ENCODE measurements around the gene SLC5A5.
A peak's percentile ranks its signal among the peaks of the same experiment; 100 is the strongest.
"Not testable (repeated sequence)": the region's sequence is repeated elsewhere in the genome, so short reads cannot be mapped to it uniquely, and the experiment has no call there.

The SLC5A5 gene

DNA sequence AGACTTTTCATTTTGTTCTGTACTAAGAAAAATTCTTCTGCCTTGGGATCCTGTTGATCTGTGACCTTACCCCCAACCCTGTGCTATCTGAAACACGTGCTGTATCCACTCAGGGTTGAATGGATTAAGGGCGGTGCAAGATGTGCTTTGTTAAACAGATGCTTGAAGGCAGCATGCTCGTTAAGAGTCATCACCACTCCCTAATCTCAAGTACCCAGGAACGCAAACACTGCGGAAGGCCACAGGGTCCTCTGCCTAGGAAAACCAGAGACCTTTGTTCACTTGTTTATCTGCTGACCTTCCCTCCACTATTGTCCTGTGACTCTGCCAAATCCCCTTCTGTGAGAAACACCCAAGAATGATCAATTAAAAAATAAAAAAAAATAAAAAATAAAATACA is 47.4 kb downstream of the SLC5A5 start:
- DNase-seq (ENCODE audit: low spot score) = not testable (repeated sequence)

DNA sequence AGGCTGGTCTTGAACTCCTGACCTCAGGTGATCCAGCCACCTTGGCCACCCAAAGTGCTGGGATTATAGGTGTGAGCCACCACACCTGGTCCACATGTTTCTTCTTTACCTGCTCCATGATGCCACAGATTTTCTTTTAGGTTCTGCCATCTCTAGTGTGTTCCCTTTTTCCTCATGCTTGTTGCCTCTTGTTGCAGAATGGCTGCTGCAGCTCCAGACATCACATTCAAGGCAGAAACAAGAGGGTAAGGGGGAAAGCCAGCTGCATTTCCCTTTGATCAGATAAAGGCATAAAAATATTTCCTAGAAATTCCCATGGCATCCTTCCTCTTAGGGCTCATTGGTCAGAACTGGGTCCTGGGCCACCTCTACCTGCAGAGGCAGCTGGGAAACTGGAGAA is 48.8 kb downstream of the SLC5A5 start:
- no peak for DNase-seq (ENCODE audit: low spot score)

DNA sequence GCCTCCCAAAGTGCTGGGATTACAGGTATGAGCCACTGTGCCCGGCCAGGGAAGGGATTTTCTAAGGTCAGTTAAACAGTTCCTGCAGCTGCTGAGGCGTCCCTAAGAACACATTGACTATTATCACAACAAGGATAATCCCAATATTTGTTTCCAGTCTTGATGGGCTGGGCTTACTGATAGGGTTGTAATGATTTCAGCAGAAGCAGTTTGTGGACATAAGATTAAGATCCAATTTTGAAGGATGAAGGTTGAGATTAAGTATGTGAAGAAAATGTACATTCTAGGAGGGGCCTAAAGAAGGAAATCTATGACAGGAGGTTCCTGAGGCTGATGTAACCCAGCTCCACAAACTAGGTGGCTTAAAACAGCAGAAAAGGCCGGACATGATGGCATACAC is 50.4 kb downstream of the SLC5A5 start:
- no peak for DNase-seq (ENCODE audit: low spot score)

DNA sequence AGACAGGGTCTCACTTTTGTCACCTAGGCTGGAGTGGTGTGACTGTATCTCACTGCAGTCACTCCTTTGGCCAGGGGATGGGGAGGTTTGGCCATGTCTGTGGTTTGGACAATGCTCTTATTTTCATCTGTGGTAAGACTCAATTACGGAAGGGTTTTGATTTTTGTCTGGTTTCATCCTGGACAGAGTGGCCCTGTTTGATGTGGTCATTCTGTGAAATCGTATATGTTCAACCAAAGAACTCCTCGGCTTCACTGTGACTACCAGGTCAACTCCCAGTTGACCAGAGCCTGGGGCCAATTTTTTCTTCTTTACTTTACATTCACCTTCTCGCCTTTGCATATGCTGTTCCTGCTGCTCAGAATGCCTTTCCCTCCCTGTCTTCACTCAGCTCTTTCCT is 54.3 kb downstream of the SLC5A5 start:
- DNase-seq (ENCODE audit: low spot score) = peak; percentile 74

DNA sequence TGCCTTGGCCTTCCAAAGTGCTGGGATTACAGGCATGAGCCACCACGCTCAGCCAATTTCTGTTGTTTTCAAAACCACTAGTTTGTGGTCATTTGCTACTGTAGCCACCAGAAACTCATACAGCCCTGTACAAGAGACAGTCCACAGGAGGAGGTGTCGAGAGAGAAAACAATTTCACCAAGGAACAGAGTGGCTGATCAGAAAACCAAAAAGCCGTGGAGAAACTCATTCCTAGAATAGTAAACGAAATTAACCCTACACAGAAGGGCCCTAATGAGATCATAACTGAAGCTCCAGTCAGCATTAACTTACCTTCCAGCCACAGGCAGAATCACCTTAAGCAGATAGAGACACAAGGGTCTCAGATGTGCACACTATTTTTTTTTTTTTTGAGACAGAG is 57.3 kb downstream of the SLC5A5 start:
- no peak for DNase-seq (ENCODE audit: low spot score)

DNA sequence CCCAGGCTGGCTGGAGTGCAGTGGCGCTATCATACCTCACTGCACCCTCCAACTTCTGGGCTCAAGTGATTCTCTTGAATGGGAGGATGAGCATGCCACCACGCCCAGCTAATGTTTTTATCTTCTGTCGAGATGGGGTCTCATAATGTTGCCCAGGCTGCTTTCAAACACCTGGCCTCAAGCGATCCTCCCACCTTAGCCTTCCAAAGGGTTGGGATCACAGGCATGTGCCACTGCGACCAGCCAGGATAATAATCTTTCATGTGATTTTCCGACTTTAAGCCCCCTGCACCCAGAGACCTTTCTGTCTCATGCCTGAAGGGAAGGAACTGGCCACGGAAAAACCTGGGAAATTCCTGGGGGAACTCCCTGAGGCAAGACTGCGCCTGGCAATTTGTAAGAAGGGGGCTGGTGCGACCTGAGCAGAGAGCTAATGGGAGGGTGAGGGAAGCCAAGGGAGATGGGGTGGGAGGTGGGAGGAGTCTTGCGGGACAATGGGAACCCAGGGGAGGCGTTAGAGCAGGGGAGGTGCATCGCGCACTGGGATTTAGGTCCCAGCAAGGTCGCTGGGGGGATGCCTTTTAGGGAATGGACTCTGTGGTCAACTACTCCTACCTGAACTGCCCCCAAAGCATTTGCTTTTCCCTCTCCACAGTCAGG is 59.9 kb downstream of the SLC5A5 start:
- no peak for DNase-seq (ENCODE audit: low spot score)

DNA sequence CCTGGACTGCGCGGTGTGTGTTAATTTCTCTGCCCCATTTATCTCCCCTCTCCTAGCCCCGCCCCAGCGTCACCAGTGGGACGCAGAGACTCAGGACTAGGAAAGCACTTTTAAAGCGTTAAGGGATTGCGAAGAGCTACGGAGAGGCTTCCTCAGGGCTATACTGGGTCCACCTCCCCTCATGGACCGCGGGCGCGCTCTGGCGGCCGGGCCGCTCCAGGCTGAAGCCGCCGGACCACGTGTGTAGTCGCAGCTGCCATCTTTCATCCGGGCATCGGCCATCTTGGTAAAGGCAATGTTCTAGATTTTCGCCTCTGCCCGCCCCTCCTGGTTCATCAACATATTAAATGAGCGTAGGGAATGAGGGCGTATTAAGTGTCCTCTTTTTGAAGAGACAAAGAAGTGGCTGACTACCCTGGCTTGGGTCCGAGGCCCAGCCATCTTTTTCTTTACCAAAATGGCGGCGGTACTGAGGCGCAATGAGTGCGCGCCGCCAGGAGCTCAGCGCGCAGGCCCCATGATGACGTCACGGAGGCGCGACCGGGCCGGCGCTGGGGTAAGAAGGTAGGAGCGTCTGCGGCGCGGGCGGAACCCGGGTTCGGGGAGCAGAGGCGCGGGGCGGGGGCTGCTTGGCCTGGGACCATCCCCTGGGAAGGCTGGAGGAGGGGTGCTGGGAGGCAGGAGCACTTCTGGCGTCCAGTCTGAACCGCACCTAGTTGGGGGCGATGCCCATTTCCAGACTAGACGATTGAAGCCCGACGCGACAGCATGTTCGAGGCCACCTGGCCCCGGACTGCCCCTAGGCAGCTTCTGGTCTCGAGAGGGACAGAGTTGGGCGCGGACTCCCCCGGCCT is 61.0 kb downstream of the SLC5A5 start, which contains the start of gene CCDC124:
Gene CCDC124 (plus strand): TSS at position 531 of the 854 bp plus-strand sequence. CDS start 3,406 bp downstream, outside the sequence.
- DNase-seq (ENCODE audit: low spot score) = peak; percentile 93

DNA sequence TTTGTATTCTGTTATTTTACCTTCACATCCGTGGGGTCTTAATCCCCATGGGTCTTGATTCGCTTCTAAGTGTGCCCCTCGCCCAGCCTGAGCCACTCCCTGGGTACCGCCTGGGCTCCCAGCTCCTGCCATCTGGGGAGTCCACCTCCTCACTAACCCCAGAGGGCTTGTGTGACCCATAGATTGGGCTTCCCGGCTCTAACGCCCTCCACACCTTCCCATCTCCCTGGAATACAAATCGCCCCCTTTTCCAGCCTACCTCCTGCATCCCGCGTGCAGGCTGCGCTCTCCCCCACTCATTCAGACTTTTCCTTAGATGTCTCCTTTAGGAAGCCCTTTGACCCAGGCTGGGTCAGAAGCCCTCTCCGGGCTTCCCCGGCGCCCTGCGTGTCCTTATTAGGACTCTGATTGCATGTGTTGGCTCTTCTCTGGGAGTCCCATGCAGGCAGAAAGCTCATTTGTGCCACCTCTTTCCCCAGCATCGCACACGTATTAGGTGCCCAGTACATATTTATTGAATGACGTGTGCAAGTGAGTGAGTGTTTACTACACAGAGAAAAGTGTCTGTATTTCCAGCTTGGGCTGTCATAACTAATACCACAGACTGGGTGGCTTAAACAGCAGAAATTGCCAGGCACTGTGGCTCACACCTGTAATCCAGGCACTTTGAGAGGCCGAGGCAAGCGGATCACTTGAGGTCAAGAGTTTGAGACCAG is 61.8 kb downstream of the SLC5A5 start:
- DNase-seq (ENCODE audit: low spot score) = peak; percentile 76

DNA sequence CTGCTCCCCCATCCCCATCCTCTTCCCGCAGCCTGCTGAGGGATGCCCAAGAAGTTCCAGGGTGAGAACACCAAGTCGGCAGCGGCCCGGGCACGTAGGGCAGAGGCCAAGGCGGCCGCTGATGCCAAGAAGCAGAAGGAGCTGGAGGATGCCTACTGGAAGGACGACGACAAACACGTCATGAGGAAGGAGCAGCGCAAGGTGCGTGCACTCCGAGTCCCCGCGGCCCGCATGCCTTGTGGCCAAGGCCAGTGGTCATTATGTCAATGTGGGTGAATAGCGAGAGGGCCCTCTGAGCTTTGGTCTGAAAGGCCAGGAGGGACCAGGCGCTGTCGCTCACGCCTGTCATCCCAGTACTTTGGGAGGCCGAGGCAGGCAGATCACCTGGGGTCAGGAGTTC is 64.6 kb downstream of the SLC5A5 start:
- DNase-seq (ENCODE audit: low spot score) = no peak

DNA sequence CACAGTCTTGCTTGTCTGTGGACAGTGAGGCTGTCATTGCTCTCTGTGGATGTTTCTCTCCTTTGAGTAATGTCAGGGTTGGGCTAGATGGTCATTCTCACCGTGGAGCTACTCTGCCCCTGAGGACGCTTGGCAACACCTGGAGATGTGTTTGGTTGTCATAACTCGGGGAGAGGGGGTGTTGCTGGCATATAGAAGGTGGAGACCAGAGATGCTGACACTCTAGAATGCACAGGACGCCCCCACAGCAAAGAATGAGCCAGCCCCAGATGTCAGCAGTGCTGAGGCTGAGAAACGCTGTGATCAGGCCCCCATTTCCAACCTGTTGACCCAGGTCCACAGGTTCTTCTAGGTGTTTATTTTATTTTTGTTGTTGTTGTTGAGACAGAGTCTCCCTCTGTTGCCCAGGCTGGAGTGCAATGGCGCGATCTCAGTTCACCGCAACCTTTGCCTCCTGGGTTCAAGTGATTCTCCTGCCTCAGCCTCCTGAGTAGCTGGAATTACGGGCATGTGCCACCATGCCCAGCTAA is 65.7 kb downstream of the SLC5A5 start:
- DNase-seq (ENCODE audit: low spot score) = no peak

DNA sequence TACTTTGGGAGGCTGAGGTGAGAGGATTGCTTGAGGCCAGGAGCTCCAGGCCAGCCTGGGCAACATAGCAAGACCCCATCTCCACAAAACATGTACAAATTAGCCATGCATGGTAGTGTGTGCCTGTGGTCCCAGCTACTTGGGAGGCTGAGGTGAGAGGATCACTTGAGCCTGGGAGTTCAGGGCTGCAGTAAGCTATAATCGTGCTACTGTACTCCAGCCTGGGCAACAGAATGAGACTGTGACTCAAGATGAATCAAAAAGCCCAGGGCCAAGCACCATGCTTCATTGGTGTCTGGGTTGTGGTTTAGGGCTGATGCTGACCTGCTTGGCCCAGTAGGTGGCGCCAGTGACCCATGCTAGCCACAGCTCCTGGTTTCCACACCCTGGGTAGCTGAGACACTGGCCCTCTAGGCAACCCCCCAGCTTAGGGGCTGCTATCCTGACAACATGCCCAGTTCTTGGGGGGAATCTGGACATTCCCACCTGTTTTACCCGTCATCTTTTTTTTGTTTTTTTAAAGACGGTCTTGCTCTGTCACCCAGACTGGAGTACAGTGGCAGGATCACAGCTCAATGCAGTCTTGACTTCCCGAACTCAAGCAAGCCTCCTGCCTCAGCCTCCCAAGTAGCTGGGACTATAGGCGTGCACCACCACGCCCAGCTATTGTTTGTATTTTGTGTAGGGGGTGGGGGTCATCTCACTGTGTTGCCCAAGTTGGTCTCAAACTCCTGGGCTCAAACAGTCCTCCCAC is 66.5 kb downstream of the SLC5A5 start:
- peak; percentile 68 for DNase-seq (ENCODE audit: low spot score)

DNA sequence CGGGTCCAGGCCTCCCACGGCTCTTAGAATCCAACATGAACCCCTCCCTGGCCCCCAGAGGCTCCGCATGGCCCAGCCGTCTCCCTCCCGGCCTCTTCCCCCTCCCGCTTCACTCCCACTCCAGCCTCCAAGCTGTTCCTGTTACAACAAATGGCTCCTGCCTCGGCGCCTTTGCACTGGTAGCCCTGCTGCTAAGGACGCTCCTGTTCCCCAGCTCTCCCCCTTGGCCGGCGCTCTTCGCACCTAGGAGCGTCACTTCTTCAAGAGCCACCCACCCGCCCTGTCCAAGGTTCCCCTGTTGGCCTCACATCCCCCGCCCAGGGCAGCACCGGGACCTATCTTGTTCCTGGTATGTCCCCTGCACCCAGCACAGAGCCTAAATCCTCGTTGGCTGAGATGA is 70.4 kb downstream of the SLC5A5 start:
- no peak for DNase-seq (ENCODE audit: low spot score)

DNA sequence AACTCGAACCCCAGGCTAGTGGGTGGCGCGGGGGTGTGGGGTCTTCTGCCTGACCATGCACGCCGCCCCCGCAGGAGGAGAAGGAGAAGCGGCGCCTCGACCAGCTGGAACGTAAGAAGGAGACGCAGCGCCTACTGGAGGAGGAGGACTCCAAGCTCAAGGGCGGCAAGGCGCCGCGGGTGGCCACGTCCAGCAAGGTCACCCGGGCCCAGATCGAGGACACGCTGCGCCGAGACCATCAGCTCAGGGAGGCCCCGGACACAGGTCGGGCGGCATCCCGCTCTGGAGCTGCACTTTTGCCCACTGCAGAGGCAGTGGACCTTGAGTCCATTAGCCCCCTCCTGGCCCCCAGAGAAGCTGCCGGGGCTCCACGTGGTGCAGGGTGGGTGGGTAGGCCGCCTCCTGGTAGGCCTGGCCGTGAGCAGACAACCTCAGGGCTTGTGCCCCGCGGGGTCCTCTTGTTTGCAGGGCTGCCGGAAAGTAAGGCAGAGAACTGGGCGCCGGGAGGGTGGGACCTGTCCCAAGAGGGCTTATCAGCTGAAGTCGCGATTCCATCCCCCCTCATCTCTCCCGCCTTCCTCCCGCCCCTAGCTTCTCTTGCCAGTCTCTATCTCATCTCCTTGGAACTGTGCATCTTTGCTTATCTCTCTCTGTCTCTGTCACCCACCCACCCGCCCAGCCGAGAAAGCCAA is 71.0 kb downstream of the SLC5A5 start:
- DNase-seq (ENCODE audit: low spot score) = no peak

DNA sequence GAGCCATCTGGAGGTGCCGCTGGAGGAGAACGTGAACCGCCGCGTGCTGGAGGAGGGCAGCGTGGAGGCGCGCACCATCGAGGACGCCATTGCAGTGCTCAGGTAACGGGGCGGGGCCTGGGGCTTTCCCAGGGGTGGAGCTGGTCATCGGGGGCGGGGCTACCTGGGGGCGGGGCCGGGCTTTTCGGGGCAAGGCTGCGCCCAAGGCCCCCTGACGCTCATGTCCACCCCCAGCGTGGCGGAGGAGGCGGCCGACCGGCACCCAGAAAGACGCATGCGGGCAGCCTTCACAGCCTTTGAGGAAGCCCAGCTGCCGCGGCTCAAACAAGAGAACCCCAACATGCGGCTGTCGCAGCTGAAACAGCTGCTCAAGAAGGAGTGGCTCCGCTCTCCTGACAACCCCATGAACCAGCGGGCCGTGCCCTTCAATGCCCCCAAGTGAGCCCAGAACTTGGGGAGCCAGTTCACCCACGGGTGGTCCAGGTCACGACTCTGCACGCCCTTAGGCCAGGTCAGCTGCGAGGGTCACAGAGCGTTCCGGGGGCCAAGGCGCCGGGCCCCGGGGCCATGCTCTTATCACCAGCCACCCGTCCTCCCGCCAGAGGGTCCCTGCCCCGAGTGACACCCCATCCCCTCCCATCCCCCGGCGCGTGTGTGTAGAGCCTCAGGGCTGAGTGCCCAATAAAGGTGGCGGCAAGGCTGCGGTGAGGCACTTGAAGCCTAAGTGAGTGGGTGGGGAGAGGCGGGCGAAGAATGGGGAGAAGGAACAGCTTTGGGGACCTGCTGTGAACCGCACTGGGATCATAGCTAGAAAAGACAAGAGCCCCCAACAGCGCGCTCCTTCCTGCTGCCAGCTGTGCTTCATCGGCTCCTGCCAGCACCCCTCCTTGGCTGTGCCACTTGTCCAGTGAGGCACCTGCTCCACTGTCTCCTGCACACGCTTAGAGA is 71.8 kb downstream of the SLC5A5 start:
- DNase-seq (ENCODE audit: low spot score) = no peak

DNA sequence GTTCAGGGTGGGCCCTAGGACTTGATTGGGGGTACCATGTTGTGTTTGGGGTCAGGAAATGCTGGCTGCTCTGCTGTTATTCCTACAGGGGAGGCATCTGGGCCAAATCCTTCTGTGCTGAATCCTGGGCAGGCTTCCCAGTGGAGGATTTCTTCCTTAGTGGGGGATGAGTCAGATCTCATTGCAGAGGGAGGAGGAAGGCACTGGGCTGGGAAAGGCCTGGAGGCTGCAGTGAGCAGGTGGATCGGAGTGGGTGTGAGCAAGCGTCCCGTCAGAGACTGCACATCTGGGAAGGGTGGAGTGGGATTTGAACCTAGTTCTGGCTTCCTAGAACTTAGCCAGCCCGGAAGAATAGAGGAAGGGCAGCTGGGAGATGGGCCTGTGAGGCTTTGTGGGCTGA is 72.6 kb downstream of the SLC5A5 start:
- no peak for DNase-seq (ENCODE audit: low spot score)
